ENCODE data around the gene DUS4L. TPM values are rescaled to one million over a fixed set of nuclear protein-coding genes. Genes with fewer than 3 reads are reported as not detected.
"Not testable (repeated sequence)": the region's sequence is repeated elsewhere in the genome, so short reads cannot be mapped to it uniquely, and the experiment has no call there.

DUS4L gene, protein sequence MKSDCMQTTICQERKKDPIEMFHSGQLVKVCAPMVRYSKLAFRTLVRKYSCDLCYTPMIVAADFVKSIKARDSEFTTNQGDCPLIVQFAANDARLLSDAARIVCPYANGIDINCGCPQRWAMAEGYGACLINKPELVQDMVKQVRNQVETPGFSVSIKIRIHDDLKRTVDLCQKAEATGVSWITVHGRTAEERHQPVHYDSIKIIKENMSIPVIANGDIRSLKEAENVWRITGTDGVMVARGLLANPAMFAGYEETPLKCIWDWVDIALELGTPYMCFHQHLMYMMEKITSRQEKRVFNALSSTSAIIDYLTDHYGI
- total RNA-seq, result 6.6 TPM
- long read RNA-seq, partial matches to known transcripts, result 22 of 33 reads
- long read RNA-seq, other reads (novel, unspliced or antisense), result 9 of 33 reads

DNA sequence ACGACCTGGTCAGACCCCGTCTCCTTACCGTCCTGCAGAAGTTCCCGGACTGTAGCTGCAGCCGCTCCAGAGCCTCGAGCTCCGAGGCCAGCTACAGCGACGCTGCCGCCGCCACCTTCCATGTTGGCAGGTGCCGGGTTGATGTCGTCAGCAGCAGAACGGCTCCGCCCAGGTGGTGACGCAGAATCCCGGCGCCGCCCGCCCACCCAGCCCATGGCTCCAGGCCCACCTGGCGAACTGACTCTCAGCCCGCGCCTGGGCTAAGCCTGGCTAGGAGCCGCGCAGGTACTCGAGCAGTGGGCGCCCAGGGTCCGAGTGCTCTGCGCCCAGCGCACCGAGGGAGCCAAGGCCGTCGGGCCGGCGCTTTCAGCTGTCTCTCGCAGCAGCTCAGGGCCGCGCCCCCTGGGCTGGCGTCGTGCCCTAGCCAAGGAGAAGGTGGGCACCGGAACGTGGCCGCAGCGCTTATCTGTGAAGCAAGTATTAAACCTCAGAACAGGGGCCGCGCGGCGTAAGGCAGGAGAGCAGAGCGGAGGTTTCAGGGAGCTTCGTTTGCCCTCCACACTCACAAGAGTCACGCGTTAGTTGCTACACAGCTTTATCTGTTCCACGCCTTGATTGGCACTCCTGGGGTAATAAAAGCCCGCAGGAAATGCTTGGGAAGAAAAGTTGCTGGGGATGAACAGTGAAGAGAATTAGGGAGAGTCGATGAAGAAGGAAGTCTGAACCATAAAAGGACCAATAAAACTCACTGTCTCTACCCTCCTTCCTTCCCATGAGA is at the start of gene DUS4L, which contains the start of gene COG5:
DUS4L (plus strand) TSS at position 197 of the 778 bp plus-strand sequence. CDS start 3,100 bp downstream, outside the sequence.
COG5 (minus strand) TSS at position 146 of the 778 bp plus-strand sequence; CDS start at position 122, 24 bp downstream.
- ATAC-seq, result peak; percentile 97
- intact Hi-C loops (cut with micrococcal nuclease), result no loop called here
- DNase-seq, result peak; percentile 90

DNA sequence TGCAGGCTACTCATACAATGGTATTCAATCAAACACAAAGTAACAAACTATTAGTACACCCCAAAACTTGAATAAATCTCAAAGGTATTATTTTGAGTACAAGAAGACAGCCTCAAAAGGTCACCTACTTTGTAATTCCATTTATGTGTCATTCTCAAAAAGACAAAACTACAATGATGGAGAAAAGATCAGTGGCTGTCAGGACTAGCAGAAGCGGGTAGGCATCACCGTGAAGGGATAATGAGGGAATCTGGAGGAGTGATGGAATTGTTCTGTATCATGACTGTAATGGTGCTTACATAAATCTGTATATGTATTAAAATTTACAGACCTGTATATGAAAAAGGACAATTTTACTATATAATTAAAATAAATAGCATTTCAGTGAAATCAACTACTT is 37.1 kb upstream of the DUS4L start:
- ATAC-seq (no peak), DNase-seq (no peak)
- intact Hi-C loops (cut with micrococcal nuclease), result no loop called here

DNA sequence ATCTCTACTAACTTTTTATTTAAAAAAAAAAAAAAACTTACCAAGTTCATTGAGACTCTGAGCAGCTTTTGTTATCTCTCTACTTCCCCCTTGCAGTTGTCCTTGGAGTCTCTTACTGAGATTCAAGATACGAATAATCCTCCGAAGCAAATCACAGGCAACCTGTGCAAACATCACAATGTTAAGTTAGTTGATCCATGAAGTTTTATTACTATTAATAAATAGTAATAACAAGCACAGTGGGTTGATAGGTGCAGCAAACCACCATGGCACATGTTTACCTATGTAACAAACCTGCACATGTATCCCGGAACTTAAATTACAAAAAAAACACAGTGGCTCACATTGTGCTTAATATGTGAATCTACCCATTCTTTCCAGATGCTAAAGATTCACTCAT is 36.6 kb upstream of the DUS4L start:
- DNase-seq (no peak), ATAC-seq (no peak)
- intact Hi-C loops (cut with micrococcal nuclease), result no loop called here

DNA sequence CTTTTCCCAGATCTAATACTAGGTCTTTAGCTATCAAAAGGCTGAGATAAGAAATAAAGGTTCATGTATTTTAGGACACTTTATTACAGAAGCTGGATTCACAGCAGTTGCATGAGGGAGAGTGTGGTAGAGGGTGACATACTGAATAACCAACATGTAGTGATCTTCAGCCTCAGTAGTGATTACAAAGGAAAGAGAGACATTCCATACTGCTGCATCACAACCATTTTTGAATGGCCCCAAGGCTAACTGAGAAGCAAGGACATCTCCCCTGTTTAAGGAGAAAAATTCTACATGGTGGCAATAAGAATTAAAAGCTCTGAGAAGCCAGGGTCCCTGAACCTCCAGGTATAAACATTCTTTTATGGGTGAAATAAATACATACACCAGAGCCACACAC is 35.3 kb upstream of the DUS4L start:
- ATAC-seq, result no peak
- no peak for DNase-seq
- intact Hi-C loops (cut with micrococcal nuclease), result no loop called here

DNA sequence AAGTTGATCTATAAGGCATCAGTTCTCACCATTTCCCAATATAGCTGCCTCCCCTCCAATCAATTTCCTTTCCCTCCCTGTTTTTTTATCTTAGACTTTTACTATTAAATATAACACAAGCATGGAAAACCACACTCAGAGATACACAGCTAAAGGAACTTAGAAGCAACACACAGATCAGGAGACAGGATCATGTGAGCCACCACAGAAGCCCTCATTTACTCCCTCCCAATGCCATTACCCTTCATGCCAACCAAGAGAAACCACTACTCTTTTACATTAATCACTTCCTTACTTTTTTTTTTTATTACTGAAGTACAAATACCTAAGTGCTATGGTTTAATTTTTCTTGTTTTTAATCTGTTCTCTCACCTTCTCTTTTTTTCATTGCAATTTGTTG is 33.0 kb upstream of the DUS4L start:
- DNase-seq (no peak), ATAC-seq (no peak)
- intact Hi-C loops (cut with micrococcal nuclease), result no loop called here

DNA sequence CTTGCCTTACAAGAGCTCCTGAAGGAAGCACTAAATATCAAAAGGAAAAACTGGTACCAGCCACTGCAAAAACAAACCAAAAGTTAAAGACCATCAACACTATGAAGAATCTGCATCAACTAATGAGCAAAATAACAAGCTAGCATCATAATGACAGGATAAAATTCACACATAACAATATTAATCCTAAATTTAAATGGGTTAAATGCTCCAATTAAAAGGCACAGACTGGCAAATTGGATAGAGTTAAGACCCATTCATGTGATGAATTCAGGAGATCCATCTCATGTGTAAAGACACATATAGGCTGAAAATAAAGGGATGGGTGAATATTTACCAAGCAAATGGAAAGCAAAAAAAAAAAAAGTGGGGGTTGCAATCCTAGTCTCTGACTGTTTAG is 29.6 kb upstream of the DUS4L start:
- intact Hi-C loops (cut with micrococcal nuclease), result no loop called here
- DNase-seq (no peak), ATAC-seq (no peak)

DNA sequence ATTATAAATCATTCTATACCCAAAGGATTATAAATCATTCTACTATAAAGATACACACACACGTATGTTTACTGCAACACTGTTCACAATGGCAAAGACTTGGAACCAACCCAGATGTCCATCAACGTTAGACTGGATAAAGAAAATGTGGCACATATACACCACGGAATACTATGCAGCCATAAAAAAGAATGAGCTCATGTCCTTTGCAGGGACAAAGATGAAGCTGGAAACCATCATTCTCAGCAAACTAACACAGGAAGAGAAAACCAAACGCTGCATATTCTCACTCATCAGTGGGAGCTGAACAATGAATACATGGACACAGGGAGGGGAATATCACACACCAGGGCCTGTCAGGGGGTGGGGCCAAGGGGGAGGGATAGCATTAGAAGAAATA is 26.5 kb upstream of the DUS4L start:
- ATAC-seq; intact Hi-C loops (cut with micrococcal nuclease); DNase-seq: not testable (repeated sequence)

DNA sequence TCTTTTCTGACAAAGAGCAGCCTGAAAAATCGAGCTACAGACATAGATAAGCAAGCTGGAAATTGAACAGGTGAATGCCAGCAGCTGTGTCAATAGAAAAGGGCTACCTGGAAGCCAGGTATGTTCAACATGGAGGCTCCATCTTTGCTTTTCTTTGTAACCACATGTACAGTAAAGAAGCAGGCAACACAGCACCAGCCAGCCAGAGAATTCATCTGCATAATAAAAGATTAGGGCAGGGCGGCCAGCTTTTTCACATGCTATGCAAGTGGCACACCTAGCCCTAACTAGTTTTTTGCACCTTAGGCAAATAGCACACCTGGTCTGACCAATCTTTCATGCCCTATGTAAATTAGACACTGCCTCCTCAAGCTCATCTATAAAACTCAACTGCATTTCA is 25.8 kb upstream of the DUS4L start:
- ATAC-seq, result no peak
- DNase-seq, result no peak
- intact Hi-C loops (cut with micrococcal nuclease), result no loop called here

DNA sequence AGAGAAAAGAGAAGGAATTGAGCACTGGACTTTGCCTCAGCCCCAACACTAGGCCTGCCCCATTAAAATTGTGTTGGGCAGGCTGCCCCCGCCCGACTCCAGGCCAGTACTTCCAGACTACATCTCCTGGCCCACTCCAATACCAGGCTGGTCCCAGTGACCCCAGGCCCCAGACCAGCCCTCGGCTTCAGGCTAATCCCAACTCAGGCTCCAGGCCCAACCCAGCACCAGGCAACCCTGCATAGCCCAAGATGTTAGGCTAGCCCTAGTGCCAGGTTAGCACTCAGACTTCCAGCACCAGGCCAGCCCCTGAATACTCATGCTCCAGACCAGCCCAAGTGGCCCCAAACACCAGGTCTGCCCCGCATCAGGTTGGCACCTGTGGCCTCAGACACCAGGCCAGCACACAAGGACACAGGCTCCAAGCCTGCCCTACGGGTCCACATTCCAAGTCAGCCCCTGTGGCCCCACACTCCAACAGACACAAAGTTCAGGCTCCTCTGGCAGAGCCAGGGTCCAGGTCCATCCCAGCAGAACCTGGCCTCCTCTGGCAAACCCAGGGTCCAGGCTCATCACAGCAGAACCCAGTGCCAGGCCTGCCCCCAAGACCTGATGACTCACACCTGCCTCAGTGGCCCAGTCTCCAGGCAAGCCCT is 20.3 kb upstream of the DUS4L start:
- ATAC-seq (no peak), DNase-seq (no peak)

DNA sequence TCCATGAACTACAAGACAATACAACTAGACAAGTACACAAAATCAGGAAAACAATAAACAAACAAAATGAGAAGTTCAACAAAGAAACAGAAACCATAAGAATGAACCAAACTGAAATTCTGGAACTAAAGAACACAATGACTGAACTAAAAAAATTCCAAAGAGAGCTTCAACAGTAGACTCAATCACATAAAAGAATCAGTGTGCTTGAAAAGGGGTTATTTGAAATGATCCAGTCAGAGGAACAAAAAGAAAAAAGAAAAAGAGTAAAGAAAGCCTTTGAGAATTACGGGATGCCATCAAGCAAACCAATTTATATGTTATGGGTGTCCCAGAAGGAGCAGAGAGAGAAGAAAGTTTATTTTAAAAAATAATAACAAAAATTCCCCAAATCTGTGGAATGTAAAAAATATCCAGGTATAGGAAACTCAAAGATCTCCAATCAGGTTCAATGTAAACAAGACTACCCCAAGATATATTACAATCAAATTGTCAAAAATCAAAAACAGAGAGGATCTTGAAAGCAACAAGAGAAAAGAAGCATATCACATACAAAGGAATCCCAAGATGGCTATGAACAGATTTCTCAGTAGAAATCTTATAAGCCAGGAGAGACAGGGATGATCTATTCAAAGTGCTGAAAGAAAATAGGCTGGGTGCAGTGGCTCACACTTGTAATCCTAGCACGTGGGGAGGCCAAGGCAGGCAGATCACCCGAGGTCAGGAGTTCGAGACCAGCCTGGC is 18.8 kb upstream of the DUS4L start:
- DNase-seq (no peak), ATAC-seq (no peak)
- intact Hi-C loops (cut with micrococcal nuclease), result no loop called here

More for the DNA sequence above, 20.3 kb upstream of the DUS4L start:
- intact Hi-C loops (cut with micrococcal nuclease), result no loop called here

DNA sequence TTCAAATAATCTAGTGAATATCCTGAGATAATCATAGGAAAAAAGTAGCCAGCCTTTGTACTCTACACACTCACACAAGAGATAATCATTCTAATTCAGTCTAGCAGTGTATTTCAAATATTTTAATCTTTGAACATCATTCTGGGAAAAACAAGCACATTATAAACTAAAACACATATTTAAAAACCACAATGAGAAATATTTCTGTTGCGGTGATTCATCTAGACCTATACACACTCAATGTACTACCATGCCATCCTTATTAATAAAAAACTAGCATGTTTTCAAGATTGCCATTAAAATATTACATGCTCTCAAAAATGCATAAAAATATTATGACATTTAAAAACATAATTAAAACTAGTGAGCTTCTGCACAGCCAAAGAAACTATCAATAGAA is 11.8 kb upstream of the DUS4L start:
- no peak for DNase-seq
- intact Hi-C loops (cut with micrococcal nuclease), result no loop called here
- no peak for ATAC-seq

DNA sequence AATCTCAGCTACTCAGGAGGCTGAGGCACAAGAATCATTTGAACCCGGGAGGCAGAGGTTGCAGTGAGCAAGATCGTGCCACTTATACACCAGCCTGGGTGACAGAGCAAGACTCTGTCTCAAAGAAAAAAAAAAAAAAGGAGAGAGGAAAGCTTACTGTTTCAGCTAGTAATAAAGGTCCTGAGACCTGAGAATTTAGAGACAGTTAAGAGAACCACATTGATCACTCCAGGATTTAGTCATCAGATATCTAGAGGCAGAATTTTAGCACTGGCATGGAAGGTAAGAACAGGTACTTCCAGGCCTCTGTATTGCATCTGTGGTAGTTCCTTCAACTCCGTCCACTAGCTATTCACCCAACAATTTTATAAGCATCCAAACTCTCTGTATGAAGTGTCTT is 7.9 kb upstream of the DUS4L start:
- no peak for ATAC-seq
- intact Hi-C loops (cut with micrococcal nuclease), result no loop called here
- no peak for DNase-seq

DNA sequence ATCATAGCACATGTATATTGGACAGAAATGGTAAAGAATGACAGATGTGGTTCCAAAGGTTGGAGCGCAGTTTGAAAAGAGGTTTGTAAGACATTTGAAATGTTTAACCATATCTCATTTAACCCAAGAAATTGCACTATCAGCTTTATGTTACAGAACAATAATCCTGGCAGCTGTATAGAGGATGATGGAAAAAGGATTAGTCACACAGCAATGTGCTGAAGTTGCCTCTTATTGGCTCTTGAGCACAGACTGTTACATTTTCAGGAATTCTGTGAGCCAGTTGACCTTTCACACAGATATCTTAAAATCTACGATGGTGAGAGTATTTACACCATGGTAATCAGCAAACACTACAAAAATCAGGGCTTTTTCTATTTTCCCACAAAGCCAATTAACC is 3.9 kb upstream of the DUS4L start:
- DNase-seq, result no peak
- intact Hi-C loops (cut with micrococcal nuclease), result no loop called here
- no peak for ATAC-seq

DNA sequence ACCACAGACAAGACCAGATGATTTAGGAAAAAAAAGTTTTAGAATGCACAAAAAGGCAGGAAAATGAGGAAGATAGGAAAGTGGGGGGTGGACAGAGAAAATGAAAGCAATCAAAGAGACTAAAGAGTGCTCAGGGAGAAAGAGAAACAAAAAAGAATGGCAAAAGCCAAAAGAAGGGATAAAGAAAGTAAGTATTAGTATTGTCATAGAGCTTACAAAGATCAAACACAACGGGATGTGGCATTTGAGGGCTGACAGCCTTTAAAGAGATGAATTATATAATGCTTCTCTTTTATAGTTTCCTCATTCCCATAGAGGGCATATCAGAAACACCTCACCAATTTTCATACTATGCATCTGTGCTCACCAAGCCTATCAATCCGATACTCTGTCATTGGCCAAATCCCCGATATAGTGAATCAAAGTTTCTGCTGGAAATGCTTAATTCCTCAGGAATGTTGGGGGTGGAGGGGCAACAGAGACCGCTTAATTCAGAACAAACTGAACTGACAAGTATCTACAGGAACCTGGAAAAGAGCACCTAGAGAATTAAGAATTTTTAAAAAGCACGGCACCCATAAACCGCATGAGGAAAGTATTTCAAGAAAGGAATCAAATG is 2.8 kb upstream of the DUS4L start:
- ATAC-seq, result no peak
- DNase-seq, result no peak
- intact Hi-C loops (cut with micrococcal nuclease), result no loop called here

DNA sequence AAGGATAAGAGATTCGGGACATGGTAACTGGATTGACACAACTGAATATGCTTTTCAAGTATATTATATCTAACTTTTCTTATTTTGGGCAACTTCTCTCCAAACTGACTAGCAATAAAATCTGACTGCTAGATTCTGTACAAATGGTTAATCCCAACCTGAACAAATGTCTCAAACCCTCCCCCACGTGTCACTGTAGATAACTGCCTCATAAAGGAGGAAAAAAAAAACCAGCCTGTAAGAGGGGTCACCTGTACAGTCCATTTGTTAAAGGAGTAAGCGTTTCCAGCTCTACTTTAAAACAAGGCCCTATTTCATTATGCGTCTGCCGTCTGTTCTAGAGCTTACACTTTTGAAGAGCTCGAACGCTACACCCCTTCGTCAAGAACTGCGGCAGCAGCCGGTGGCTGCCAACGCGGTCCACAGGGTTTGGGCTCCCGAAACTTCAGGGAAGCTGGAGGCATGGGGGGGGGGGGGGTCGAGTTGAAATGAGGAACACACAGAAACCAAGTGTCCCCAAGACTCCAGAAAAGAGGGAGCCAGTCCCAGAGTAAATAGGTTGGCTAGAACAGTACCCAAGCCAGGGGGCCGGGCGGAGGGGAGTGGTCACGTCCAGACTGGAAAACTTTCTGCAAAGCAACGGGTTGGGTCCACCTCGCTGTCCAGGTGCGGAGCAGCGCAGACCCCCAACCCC is 543 bp upstream of the DUS4L start:
- ATAC-seq (peak; percentile 75), DNase-seq (no peak)
- intact Hi-C loops (cut with micrococcal nuclease), result no loop called here

DNA sequence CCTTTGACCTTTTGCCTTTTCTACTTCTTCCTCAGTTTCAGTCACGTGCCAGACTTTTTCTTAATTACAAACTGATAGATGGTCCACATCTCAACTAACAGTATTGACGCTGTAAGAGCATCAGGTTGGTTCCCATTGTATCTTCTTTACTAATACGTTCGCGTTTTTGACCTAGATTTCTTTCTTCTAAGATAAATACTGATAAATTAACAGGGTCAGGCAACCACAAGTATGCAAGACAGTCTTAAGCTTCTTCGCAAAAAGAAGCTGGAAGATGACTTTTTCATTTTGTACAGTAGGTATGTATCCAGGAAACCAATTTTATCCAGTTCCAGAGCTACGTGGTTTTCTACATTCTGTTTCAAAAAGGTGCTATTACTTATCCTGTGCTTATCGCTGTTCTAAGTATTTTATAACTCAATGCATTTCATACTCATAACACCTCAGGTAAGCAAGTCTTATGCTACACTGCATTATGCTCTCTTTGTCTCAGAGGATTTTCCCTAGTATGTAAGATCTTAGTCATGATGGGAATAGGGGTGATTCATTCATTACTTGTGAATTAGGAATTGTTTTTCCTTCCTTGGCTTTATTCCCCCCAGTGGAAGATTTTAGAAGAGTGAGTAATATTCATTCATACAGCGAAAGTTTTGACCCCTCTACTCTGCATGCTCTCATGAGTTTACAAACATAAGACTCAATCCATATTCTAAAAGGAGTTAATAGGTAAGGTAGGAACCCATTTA is 955 bp downstream of the DUS4L start:
- intact Hi-C loops (cut with micrococcal nuclease), result no loop called here
- no peak for ATAC-seq
- DNase-seq, result no peak

DNA sequence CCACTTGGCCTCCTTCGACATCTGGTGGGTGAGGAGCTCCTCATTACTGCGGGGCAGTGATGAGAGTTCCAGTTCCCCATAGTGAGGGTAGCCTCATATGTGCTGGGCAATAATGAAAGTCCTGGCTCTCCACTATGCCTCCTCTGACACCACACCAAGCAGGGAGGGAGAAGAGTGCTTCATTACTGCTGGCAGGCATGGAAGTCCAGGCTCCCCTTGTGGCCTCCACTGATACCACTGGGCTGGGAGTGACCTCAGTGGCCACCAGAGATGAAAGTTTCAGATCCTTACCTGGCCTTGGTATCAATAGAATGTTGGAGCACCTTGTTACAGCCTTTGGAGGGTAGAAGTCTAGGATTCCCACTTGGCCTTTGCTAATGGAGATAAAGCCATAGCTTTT is 6.5 kb downstream of the DUS4L start:
- intact Hi-C loops (cut with micrococcal nuclease), result no loop called here
- ATAC-seq (no peak), DNase-seq (no peak)

DNA sequence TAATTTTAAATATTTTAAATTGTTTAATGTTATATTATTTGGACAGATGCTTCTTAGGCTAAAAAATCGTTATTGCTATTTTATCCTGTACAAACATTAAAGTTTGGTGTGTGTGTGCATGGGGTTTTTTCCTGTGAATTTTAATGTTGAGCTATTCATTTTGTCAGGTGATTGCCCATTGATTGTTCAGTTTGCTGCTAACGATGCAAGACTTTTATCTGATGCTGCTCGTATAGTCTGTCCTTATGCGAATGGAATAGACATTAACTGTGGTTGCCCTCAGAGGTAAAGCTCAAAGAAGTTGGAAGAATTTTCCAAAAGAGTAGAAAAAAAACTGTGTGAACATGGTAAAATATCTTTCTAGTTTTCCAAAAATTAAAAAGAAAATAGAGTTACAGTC is 9.8 kb downstream of the DUS4L start:
- intact Hi-C loops (cut with micrococcal nuclease), result no loop called here
- ATAC-seq, result no peak
- no peak for DNase-seq

Measured in left ventricle myocardium superior (tissue), 1 donor.